Right atrium auricular region (tissue), 2 donors: ENCODE data around the gene GMNN. TPM values are rescaled to one million over a fixed set of nuclear protein-coding genes. Genes with fewer than 3 reads are reported as not detected.

ENCODE experiments used
- DNase-seq: peaks from one replicate; pipeline ENCODE4 v3.0.0-alpha.2; 2019; ENCODE audit warnings: low spot score
- H3K27ac ChIP-seq, 2 donors: fragments of 200-600 bp; sonication (generic); 1 replicate in 1 of 2; 2 replicates in 1 of 2; pipeline ENCODE4 v1.5.1; 2016 to 2019
- H3K27me3 ChIP-seq, 2 donors: fragments of 200-600 bp; sonication (generic); one replicate each; pipeline versions ENCODE4 v1.5.1 to v1.6.0; 2017 to 2019
- H3K36me3 ChIP-seq: fragments of 200-600 bp; sonication (generic); one replicate; pipeline ENCODE4 v1.5.1; 2016
- H3K4me1 ChIP-seq, 2 donors: fragments of 200-600 bp; sonication (generic); one replicate each; pipeline versions ENCODE4 v1.5.1 to v1.6.0; 2017 to 2019
- H3K4me3 ChIP-seq, 2 donors: fragments of 200-600 bp; sonication (generic); 1 replicate in 1 of 2; 2 replicates in 1 of 2; pipeline ENCODE4 v1.5.1; 2017 to 2019; ENCODE audit warnings: mild to moderate bottlenecking in 1 of 2, moderate library complexity in 1 of 2
- H3K9me3 ChIP-seq, 2 donors: fragments of 200-600 bp; sonication (generic); one replicate each; pipeline ENCODE4 v1.5.1; 2019
- total RNA-seq, 2 donors: library from RNA; depleted of rRNA; stranded (reverse); fragments of >200 nt; gene quantifications; one replicate each; pipeline ENCODE4 v1.1.0, GENCODE V29; 2016
- TF ChIP-seq, protein P1 (sequence below), 2 donors: fragments of 200-600 bp; sonication (generic); IDR thresholded peaks; one replicate each; pipeline ENCODE4 v1.5.1; 2019; ENCODE audit warnings: antibody characterized with exemption in 2 of 2

The GMNN gene
- total RNA-seq, 2 donors from 2014 or later: 4.0 to 4.2 TPM

DNA sequence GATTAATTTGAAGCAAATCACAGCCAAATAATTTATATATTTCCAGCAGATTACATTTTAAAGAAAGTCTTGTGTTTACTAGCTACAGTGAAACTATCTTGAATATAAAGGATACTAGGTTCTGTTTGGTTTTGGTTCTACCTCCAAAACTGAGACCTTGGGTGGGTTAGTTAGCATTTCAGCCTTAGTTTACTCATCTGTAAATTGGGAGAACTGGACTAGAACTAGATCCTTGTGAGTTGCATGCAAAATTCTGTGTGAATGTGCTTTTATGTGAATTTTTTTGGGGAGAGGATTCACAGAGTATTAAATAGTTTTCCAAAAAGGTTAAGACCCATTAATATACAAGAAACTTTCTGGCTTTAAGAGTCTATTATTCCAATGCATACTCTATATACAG, 4.1 kb downstream of the GMNN start:
- Histone ChIP-seq H3K4me1 (peaks cover 0 to 10% of the 10 kb centered on the region in 2 donors), H3K36me3 (no peaks in the 10 kb centered on the region), H3K4me3 (no peak overlapping the region), H3K27ac (no peak overlapping the region), H3K9me3 (no peaks in the 10 kb centered on the region), H3K27me3 (no peaks in the 10 kb centered on the region)
- TF ChIP-seq, protein P1, sequence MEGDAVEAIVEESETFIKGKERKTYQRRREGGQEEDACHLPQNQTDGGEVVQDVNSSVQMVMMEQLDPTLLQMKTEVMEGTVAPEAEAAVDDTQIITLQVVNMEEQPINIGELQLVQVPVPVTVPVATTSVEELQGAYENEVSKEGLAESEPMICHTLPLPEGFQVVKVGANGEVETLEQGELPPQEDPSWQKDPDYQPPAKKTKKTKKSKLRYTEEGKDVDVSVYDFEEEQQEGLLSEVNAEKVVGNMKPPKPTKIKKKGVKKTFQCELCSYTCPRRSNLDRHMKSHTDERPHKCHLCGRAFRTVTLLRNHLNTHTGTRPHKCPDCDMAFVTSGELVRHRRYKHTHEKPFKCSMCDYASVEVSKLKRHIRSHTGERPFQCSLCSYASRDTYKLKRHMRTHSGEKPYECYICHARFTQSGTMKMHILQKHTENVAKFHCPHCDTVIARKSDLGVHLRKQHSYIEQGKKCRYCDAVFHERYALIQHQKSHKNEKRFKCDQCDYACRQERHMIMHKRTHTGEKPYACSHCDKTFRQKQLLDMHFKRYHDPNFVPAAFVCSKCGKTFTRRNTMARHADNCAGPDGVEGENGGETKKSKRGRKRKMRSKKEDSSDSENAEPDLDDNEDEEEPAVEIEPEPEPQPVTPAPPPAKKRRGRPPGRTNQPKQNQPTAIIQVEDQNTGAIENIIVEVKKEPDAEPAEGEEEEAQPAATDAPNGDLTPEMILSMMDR (IDR thresholded peaks at IDR 0.05): no peak
- DNase-seq: no peak

DNA sequence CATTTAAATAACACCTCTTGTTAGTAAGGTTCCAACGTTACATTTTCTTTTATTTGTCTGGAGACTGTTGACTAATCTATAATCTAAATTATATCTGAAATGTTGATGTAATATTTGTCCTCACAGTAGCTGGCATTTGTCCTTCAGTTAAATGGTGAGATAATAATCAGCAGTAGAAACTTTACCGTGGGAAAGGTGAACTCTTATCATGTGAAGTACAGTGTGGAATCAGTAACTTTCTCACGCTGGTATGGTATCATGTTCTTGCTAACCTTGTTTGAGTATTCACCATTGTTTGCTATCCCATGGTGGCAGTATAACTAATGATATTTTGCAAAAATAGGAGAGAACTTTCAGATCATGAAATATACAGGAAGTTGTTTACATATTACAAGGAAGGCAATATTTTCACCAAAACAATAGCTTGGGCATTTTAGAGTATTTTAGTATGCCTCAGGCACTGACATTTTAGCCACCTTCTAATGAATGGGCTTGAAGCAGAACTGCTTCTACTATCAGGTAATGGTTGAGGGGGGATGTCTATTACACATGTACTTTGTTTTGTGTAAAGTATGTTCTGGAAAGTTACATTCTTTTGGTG, 4.8 kb downstream of the GMNN start:
- DNase-seq: no peak
- H3K27ac ChIP-seq: no peak overlapping the region
- no peak overlapping the region for H3K4me3 ChIP-seq
- H3K9me3 ChIP-seq: no peaks in the 10 kb centered on the region
- TF ChIP-seq, protein P1 (IDR thresholded peaks at IDR 0.05): no peak
- peaks cover 0 to 10% of the 10 kb centered on the region in 2 donors for H3K4me1 ChIP-seq
- H3K27me3 ChIP-seq: no peaks in the 10 kb centered on the region
- H3K36me3 ChIP-seq: peaks cover 6% of the 10 kb centered on the region

DNA sequence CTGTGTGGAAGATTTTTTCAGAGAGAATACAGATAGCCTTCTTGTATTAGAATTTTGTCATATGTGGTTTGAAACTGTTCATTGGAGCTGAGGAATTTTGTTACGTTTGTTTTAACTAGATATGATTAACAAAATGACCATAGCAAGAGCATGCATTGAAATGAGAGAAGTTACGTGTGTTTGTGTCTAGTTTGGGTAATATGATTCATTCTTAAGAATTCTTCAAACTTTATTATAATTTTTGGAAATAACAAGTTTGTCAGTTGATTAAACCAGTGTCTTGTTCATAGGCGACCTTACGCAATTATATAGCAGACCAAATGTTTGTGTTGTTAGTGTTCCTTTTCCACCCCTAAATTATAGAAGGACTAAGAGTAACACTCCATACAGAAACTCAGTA, 5.5 kb downstream of the GMNN start:
- DNase-seq: no peak
- peaks cover 7% of the 10 kb centered on the region for H3K36me3 ChIP-seq
- no peaks in the 10 kb centered on the region for H3K27me3 ChIP-seq
- H3K27ac ChIP-seq: no peak overlapping the region
- TF ChIP-seq, protein P1 (IDR thresholded peaks at IDR 0.05): no peak
- no peaks in the 10 kb centered on the region for H3K9me3 ChIP-seq
- H3K4me3 ChIP-seq: no peak overlapping the region
- peaks cover 0 to 10% of the 10 kb centered on the region in 2 donors for H3K4me1 ChIP-seq

DNA sequence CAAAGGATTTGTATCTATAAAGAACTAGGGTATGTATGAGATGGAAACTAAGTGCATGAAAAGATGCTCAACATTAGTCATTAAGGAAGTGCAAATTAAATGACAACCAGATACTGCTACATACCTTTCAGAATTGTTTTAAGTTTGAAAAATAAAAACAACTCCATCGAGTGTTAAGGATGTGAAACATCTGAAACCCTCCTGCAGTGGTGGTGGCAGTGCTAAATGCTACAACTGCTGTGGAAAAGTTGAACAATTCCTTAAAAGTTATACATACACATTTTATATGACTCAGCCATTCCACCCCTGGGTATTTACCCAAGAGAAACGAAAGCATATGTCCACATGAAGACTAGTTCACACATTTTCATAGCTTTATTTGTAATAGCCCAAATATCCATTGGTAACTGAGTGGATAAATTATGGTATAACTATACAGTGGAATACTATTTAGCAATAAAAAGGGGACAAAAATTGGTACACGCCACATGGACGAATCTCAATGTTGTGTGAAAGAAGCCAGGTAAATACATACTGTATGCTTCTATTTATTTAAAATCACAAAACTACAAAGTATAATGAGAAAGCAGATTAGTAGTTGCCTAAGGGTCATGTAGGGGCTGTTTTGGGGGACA, 13.4 kb downstream of the GMNN start:
- no peak overlapping the region for H3K4me3 ChIP-seq
- H3K9me3 ChIP-seq: no peaks in the 10 kb centered on the region
- no peak for DNase-seq
- H3K4me1 ChIP-seq: no peaks in the 10 kb centered on the region
- TF ChIP-seq, protein P1 (IDR thresholded peaks at IDR 0.05): no peak
- H3K27ac ChIP-seq: no peak overlapping the region
- no peaks in the 10 kb centered on the region for H3K27me3 ChIP-seq
- peaks cover 17% of the 10 kb centered on the region for H3K36me3 ChIP-seq

DNA sequence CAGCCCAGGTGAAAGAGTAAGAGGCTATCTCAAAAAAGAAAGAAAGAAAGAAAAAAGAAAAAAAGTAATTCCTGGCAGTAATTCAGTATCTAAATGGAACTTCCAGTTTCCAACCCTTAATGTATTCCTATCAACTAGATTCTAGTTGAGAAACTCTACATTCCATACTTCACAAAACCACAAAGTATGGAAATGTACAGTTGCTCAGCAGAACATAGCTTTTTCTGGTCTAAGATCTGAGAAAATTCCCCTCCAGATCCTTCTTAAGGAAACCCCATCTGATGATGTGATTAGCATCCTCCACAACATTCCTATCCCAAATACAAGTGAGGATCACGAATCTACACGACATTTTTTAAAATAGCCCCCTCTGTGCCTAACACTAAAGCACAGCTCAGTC, 20.4 kb downstream of the GMNN start:
- DNase-seq: no peak
- Histone ChIP-seq H3K36me3 (no peaks in the 10 kb centered on the region), H3K4me1 (no peaks in the 10 kb centered on the region), H3K9me3 (no peaks in the 10 kb centered on the region), H3K4me3 (no peak overlapping the region), H3K27me3 (no peaks in the 10 kb centered on the region), H3K27ac (no peak overlapping the region)
- TF ChIP-seq, protein P1 (IDR thresholded peaks at IDR 0.05): no peak
